GM18519 (cell line): ENCODE measurements around the gene PCNX3.
"Not testable (repeated sequence)": the region's sequence is repeated elsewhere in the genome, so short reads cannot be mapped to it uniquely, and the experiment has no call there.

Experiments
- ATAC-seq: cut with Tn5 transposase; IDR thresholded peaks from one replicate; pipeline ENCODE4 v1.9.1; 2021; ENCODE audit warnings: mild to moderate bottlenecking, moderate library complexity; ENCODE audit not compliant: unreplicated experiment, low FRiP score

PCNX3 gene

DNA sequence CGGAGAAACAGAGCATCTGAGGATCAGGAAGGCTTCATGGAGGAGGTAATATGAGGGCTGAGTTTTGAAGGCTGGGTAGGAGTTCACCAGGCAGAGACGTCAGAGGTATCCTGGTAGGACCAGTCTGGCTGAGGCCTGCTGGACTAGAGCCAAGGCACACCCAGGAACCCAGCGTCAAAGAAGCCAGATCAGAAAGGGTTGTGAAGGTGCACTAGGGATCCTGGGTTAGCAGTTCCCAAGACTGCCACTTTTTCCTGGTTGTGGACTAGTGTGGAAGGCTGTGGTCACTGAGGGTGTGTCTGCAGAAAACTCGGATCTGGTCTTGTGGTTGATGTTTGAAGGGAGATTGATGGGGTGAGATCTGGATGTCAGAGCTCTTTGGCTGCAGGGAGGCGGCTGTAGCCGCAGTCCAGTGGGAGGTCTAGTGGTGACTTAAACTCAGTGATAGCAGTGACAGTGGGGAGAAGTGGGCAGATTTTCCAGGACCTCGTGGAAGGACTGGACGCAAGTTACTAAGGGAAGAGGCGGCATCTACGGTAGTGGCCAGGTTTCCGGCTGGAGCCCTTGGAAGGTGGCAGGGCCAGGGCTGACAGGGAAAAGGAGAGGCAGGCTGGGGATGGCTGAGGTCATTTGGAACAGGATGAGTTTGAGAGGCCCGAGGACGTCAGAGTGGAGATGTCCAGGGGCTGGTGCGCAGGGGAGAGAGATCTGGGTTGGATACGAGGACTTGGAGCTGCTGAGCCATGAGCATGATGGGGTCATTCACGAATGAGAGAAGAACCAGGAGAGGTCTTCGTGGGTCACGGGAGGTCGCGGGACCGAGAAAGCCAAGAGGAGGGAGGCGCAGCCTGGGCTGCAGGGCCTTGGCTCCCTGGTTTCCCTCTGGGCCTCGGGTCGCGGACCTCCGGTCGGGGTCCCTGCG is 36.3 kb downstream of the PCNX3 start:
- peak; percentile 9 for ATAC-seq

DNA sequence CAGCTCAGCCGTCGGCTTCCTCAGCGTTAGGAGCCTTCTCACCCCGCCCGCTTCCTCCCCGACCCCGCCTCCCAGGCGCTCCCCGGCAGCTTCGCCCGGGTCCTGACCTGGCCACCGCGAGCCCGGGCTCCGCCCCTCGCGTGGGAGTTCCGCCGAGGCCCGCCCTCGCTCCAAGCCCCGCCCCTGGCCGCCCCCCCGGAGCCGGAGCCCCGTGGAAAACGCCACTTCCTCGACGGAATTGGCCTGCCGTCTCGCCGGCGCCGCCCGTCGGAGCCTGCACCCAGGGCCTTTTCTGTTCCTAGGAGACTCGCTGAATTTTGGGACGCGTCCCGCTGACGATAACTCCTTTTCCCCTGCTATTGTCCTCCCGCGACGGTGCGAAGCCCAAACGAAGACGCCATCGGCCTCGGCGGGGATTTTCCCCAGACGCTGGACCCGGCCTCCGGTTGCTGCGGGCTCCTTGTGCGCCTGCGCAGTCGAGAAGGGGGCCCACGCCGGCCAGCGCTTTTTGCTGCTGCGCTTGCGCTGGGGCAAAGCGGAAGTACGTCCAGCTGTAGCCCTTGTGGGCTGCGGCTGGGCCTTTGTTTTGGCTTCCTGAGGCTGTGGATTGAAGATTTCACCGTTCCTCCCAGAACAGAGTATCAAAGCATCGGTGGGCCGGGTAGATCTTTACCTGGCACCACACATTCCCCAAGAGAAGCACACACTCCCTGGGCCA is 37.1 kb downstream of the PCNX3 start:
- peak; percentile 58 for ATAC-seq

DNA sequence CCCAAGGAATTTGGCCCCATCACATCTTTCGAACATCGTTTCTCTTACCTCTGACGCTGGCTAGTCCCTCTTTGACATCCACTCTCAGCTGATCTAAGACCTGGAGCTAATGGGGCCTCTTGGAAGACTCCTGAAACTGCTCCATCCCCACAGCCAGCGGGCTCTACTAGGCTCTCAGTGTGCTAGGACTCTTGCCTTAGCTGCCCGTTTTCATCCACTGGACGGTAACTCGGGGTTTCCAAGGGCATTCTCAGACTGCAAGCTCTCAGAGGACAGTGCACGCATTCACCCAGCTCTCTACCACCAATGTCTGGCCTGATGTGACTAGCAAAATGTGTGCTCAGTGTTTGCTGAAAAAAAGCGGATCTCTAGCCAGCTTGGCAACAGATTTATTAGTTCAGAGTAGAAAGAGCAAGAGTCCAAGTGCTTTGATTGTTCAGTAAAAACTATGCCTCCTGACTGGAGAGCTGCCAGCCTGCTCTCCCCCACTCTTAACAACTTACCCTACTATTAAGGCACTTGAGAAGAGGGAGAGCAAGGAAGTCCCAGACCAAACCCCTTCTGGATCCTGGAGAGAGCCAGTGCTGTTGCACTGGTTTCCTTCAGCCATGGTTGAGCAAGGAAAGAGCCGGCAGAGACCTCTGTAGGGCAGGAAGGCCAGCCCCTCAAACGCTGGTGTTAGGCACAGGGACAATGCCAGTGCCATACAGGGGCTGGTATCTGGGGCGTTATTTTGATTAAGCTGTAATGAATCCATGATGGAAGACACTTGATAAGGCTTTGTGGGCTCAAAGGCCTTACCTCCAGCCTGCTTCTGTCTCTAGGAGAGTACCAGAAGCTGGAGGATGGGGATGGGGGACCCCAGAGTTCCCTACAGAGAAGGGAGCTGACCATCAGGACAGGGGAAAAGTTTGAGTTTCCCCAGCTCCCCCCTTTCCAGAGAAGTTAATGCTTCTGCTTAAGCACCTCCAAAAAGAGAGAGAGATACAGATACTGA is 38.0 kb downstream of the PCNX3 start:
- ATAC-seq = peak; percentile 1

DNA sequence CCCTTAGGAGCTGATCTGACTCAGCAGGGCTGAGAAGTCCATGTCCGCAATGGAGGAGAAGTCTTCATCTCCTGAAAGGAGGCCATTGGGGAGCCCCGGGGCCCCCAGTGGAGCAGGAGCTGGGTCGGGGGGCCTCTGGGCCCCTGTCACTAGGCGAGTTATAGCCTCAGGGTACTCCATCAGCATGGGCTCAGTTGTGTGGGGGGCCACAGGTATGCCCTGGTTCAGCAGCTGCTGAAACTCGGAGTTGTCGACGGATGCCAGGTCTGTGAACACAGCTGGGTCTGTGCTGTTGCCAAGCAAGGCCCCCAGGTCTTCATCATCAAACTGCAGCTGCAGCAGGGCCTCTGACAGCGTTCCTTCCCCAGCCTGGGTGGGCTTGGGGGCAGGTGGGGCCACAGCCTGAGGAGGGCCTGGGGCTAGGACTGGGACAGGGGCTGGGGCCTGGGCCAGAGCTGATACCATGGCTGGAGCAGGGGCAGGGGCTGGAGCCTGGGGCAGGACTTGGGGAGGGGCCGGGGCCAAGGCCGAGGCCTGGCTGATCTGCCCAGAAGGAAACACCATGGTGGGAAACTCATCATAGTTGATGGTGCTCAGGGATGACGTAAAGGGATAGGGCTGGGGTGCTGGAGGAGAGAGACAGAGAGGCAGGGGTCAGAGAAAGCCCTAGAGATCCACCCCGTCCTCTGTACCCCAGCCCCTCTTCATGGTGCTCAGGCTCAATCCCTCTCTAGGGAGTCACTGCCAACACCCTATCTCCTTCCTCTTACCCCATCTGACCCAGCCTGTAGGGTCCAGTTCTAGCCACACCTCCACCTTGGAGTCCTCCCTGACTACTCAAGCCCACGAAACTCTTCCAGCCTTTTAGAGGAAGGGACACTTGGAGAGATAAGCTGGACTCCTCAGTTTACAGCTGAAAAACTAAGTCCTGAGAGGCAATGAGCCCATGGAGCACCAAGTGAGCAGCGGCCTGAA is 39.1 kb downstream of the PCNX3 start:
- ATAC-seq = no peak

DNA sequence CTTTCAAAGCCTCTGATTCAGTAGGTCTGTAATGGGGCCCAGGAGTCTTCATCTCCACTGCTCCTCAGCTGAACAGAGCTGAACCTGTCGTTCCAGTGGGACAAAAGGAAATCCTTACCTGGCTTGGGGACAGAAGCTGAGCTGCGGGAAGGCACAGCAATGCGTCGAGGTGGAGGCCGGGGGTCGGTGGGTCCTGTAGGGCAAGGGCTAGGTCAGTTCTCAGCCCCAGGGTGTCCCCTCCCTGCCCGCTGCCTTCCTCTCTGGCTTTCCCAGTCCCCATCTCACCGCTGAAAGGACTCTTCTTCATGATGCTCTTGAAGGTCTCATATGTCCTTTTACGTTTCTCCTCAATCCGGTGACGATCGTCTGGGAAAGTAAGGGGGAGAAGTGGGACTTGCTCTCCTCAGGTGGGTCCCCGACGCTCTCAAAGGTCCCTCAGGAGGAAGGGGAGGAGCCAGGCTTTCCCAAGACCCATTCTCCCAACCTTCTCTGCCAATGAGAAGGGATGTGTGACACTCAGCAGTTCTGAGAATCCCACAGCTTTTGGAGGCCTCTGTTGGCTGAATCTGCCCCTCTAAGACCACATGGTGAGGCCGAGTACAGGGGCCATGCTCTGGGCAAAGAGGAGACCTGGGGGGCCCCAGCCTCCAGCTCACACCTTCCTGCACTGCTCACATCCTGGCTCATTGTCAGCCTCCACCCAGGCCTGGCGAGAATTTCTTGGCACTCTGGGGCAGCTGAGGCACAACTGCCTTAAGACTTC is 40.2 kb downstream of the PCNX3 start:
- ATAC-seq = no peak

DNA sequence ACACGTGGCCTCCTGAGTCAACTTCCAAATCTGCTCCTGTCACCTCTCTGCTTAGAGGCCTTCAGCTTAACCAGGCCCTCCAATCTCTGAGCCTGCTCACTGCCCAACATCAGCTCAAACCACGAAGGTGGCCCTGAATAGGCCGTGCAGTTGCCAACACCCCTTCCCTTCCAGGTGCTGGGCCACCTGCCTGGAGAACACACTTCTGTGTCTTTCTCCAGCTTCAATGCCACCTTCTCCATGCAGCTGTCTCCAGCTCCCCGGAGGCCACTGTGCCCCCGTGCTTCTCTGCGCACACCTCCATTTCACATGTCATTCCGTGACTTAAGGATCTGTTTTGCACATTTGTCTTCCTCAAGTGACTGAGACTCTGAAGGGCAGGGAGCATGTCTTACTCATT is 41.9 kb downstream of the PCNX3 start:
- no peak for ATAC-seq

DNA sequence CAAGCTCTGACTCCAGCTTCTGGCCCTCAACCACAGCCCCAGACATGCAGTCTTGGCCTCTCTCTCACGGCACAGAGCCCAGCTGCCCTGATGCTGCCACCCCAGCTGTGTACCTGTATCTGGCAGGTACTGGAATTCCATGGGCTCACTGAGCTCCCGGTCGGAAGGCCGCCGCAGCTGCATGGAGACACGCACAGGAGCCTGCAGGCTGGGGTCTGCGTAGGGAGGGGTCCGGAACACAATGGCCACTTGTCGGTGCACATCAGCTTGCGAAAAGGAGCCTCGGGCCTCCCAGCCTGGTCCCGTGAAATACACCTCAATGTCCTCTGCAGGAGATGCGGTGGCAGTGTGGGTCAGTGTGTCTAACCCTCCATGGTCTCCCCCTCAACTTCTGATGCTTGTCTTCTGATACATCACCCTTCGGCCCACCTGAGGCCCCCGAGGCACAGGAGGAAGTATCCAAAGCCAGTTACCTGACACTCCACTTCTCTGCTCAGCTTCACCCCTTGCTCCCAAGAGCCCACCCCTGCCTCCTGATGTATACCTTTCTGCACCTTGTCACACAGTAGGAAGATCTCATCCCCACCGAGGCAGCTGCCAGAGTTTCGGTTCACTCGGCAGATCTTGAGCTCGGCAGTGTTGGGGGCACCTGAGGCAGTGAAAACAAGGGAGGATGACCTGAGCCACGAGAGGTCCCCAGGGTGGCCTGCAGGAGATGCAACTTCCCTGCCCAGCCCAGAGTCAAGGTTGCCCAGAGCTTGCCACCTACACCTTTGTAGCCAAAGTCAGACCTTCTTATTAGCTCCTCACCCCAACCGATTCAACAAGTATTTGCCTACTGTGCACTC is 42.8 kb downstream of the PCNX3 start:
- no peak for ATAC-seq

DNA sequence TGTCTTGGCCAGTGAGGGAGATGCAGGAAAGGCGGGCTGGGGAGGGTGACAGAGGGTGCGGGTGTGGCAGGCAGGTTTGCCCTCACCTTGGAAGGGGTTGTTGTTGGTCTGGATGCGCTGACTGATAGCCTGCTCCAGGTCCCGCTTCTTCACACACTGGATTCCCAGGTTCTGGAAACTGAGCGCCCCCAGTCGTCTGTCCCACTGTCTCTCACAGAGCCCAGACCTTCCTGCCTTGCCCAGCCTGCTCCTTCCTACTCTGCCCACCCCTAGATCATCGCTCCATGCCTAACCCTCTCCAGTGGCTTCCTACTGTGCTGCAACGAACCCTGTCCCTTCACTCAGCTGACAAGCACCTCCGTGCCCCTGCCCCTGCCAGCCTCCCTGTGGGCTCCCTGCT is 44.5 kb downstream of the PCNX3 start:
- ATAC-seq = no peak

DNA sequence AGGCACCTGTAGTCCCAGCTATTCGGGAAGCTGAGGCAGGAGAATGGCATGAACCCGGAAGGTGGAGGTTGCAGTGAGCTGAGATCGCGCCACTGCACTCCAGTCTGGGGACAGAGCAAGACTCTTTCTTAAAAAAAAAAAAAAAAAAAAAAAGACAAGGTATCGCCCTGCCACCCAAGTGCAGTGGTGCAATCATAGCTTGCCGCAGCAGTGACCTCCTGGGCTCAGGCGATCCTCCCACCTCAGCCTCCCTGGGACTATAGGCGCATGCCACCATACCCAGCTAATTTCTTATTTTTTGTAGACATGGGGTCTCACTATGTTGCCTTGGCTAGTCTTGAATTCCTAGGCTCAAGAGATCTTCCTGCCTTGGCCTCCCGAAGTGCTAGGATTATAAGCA is 45.3 kb downstream of the PCNX3 start:
- ATAC-seq = not testable (repeated sequence)

DNA sequence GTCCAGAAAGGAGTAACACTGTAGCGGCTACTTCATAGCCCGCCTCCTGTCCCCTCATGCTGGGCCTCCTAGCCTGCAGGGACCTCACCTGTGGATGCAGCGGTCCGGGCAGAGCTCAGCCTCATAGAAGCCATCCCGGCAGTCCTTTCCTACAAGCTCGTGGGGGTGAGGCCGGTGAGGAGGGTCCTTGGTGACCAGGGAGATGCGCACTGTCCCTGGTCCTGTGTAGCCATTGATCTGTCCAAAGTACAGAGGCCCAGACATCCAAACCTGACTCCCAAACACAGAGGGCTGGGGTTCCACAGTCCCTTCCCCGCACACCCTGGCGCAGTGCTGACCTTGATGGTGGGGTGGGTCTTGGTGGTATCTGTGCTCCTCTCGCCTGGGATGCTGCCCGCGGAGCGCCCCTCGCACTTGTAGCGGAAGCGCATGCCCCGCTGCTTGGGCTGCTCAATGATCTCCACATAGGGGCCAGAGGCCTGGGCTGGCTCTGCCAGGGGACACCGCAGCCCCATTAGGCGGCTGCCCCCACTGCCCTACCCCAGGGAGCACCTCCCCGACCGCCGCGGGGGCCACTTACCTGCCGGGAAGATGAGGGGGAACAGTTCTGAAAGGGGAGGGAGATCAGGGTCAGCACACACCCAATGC is 46.1 kb downstream of the PCNX3 start:
- no peak for ATAC-seq

DNA sequence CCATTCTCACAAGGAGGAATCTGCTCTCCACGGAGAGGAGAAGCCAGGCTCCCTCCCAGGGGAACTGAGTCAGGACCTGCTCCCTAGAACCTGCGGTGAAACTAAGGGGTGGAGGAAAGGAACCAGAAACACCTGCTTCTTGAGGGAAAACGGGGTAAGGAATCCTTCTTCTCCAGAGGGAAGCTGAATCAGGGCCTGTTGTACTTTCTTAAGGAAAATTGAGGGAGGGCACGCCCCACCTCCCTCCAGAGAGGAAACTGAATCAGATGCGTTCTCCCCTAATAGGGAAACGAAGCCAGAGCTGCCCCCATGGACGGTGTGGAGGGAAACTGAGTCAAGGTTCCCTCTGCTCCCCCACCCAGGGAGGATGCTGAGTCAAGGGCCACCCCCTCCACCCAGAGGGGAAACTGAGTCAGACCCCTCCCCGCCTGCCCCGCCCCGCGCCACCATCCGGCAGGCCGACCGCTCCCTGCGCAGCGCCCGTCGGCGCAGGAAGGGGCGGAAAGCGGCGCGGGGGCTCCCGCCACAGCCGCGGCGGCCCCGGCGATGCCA is 46.7 kb downstream of the PCNX3 start:
- no peak for ATAC-seq

DNA sequence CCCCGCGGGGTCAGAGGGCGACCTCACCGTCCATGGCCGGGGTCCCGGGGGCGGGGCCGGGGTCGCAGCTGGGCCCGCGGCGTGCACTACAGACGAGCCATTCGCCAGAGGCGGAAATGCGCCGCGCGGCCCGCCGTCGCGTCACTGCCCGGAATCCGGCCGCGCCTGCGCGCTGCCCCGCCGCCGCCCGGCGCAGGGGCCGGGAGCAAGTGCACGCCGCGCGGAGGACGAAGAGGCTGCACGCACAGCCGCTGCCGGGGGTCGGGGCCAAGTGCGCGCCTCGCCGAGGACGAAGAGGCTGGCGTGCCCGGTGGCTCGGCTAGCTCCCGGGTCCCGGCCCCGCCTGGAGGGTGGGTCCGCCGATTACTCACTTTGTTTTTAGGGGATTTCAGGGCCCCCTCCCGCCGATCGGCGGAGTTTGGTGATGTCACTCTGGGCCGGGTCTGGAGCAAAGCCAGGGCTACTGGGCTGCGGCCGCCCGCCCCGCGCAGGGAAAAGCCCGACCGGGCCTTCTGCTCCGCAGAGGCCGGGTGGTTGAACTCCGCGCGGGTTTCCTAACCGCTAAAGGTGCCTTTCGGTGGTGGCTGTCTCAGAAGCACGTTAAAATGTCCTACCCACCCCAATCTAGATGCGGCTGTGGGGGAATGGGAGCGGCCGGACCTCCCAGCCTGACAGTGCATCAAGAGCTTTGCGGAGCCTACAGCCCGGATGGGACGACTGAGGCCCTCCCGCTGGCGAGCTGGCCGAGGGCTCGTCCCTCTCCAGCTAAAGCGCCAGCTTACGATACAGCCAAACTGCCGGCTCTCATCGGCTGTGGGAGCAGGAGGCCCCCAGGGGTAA is 47.4 kb downstream of the PCNX3 start, which contains the start of gene RELA:
Gene RELA (minus strand): TSS at position 118 of the 840 bp plus-strand sequence. CDS start 84 bp downstream, at position 34.
- peak; percentile 64 for ATAC-seq

DNA sequence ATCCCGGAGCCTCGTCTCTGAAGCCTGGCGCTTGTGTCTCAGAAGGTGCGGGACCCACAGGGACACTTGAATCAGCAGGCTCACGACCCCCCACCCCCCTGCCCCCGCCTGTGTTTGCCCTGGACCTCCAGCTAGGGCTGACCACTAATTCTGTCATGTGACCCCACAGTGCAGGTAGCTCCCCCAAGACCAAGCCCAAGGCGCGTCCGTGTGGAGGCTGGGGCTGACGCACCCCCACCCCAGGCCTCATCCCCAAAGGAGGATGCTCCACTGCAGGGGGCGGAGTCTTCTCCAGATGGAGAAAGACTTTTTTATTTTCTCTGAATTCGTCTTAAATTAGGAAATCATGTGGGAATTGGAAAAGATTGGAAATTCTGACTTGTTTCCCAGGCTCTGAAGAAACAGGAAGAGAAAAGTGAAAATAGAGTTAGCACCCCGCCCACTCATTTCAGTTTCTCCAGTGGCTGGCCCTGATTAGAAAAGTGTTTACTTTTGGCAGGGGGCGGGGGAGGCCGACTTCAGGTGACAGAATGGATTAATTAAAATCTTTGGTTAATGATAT is 48.1 kb downstream of the PCNX3 start:
- ATAC-seq = peak; percentile 10

DNA sequence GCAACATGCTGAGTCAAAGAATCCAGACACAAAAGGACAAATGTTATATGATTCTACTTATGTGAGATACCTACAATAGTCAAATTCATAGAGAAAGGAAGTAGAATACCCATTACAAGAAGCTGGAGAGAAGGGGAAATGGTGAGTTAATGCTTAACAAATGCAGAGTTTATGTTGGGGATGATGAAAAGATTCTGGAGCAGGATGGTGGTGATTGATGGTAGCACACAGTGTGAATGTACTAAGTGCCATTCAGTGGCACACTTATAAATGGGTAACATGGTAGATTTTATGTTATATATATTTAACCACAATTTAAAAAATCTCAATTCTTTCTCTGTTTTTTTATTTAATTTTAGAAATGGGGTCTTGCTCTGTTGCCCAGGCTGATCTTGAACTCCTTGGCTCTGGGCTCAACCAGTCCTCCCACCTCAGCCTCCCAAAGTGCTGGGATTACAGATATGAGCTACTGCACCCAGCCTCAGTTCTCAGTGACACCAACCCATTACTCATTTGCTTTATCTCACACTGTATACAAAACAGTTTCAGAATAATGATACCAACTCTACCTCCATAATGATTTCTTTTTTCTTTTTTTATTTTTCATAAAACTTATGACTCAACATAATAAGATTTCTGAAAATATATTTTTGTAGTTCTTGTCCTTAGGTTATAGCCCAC is 56.7 kb downstream of the PCNX3 start:
- ATAC-seq = no peak

DNA sequence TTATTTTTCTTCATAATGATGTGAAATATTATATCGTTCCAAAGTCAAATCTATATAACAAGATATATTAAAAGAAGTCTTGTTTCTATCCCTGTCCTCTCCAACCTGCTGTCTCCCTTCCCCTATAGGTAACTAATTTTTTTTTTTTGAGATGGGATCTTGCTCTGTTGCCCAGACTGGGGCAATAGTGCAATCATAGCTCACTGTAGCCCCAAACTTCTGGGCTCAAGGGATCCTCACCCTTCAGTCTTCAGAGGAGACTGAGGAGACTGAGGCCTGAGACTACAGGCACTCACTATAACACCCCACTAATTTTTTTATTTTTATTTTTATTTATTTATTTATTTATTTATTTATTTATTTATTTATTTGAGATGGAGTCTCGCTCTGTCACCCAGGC is 57.4 kb downstream of the PCNX3 start:
- no peak for ATAC-seq
